Measurements from ENCODE around the gene SLC7A1.

The SLC7A1 gene

GRCh38 chr13:29507356-29507755 lies 88.1 kb downstream of the SLC7A1 start:
- no peak for DNase-seq

- DNase-seq: no peak
These were observed 89.5 kb downstream of the SLC7A1 start for GRCh38 chr13:29505950-29506349.

- no peak for DNase-seq
These were observed 90.0 kb downstream of the SLC7A1 start for GRCh38 chr13:29505511-29505910.

- no peak for DNase-seq
These were observed 90.8 kb downstream of the SLC7A1 start for GRCh38 chr13:29504691-29505090.

- DNase-seq: no peak
These were observed 92.2 kb downstream of the SLC7A1 start for GRCh38 chr13:29503041-29503837.

GRCh38 chr13:29502391-29503008 lies 93.0 kb downstream of the SLC7A1 start:
- no peak for DNase-seq

GRCh38 chr13:29501674-29502073 lies 93.8 kb downstream of the SLC7A1 start:
- DNase-seq: no peak

GRCh38 chr13:29500386-29500785 lies 95.1 kb downstream of the SLC7A1 start:
- no peak for DNase-seq

GRCh38 chr13:29499506-29500165 lies 95.9 kb downstream of the SLC7A1 start:
- DNase-seq: no peak

- no peak for DNase-seq
These were observed 97.0 kb downstream of the SLC7A1 start for GRCh38 chr13:29498426-29499040.

GRCh38 chr13:29497137-29497654 lies 98.3 kb downstream of the SLC7A1 start:
- peak; percentile 28 for DNase-seq

GRCh38 chr13:29496241-29496712 lies 99.2 kb downstream of the SLC7A1 start:
- no peak for DNase-seq

- DNase-seq: no peak
These were observed 101.0 kb downstream of the SLC7A1 start for GRCh38 chr13:29494520-29494919.

GRCh38 chr13:29493796-29494195 lies 101.7 kb downstream of the SLC7A1 start:
- no peak for DNase-seq

GRCh38 chr13:29491248-29491647 lies 104.2 kb downstream of the SLC7A1 start:
- DNase-seq: no peak

- no peak for DNase-seq
These were observed 105.0 kb downstream of the SLC7A1 start for GRCh38 chr13:29490561-29490885.

- no peak for DNase-seq
These were observed 105.6 kb downstream of the SLC7A1 start for GRCh38 chr13:29489650-29490560.

GRCh38 chr13:29487466-29488454 lies 107.7 kb downstream of the SLC7A1 start:
- no peak for DNase-seq

GRCh38 chr13:29486551-29486950 lies 108.9 kb downstream of the SLC7A1 start:
- no peak for DNase-seq

- DNase-seq: no peak
These were observed 110.7 kb downstream of the SLC7A1 start for GRCh38 chr13:29484796-29485195.

- DNase-seq: no peak
These were observed 111.3 kb downstream of the SLC7A1 start for GRCh38 chr13:29484236-29484635.
